DMS114 treated with DMSO at 0.1 percent for 48 hours (cell line): ENCODE measurements around the gene FBXL13.
"Not testable (repeated sequence)": the region's sequence is repeated elsewhere in the genome, so short reads cannot be mapped to it uniquely, and the experiment has no call there.

Source experiments
- DNase-seq: peaks from one replicate; lab custom pipeline; 2025; ENCODE audit not compliant: unreplicated experiment; lab: John Stamatoyannopoulos, UW

FBXL13 gene

DNA sequence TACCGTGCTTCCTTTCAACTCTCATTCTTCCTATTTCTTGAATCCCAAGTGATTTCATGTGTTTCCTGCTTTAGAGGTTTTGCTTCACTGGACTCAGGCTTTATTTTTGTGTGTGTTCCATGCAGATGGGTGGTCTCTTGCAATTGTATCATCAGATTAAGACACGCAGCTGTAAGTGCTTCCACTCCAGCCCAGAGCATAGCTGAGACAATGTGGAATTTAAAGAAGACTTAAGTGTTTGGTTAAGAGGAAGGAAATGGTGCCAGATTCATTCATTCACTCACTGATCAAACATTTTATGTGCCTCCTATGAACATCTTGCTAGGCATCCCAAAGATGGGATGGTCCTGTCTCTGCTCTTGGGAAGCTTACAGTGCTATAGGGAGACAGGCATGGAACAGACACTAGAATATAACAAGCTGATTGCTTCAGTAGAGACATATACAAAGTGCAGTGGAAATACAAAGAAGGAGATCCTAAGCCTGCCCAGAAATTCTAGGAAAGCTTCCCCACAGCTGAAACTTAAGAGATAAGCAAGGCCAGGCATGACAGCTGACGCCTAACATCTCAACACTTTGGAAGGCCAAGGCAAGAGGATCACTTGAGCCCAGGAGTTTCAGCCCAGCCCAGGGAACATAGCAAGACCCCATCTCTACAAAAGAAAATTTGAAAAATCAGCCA is 207.9 kb downstream of the FBXL13 start:
- DNase-seq: no peak

DNA sequence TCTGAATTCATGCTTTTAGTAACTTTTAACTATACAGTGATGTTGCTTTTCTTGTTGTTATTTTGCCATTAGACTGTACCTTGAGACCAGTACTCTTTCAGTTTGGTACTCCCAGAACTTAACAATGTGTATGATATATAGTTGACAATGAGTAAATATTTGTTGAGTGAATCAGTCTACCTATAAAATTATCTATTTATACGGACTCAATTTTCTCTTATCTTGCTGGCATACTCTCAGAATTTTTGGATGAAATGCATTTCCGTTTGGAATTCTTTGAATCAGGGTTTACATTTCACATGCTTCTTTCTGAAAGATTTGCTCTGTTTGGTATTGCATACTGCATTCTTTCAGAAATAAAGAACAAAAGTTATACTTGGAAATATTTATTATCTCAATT is 209.6 kb downstream of the FBXL13 start:
- DNase-seq: no peak

DNA sequence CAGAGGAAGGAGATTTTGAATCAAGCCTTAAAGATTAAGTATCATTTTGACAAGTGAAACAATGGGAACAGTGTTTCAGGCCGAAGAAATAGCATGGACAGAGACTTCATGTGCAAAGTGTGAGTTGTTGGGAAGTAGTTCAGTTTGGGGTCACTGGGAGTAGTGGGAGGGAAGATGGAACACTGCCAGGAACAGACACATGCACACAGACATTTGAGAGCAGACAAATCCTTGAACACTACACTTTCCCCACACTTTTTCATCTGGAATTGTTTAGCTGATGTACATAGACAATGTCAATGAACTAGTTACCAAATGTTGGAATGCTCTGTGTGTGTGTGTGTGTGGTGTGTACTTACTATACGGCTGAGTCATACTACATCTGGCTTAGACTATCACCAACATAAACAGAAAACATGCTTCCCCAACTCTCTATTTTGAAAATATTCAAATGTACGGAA is 214.2 kb downstream of the FBXL13 start:
- DNase-seq: no peak

DNA sequence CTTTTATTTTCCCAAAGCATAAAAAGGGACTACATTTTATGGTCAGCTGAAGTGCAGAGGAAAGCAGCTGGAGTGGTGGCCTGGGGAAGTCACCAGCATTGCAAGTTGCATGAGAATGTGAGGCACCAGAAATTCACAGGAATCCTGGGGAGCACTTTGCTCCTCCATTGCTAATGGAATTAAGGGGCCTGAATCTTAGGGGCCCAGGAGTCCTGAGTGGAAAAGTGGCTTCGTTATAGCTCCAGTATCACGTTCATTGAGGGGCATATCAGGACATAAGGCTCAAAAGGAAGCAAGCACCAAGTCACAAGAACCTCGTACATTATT is 214.8 kb downstream of the FBXL13 start:
- no peak for DNase-seq

DNA sequence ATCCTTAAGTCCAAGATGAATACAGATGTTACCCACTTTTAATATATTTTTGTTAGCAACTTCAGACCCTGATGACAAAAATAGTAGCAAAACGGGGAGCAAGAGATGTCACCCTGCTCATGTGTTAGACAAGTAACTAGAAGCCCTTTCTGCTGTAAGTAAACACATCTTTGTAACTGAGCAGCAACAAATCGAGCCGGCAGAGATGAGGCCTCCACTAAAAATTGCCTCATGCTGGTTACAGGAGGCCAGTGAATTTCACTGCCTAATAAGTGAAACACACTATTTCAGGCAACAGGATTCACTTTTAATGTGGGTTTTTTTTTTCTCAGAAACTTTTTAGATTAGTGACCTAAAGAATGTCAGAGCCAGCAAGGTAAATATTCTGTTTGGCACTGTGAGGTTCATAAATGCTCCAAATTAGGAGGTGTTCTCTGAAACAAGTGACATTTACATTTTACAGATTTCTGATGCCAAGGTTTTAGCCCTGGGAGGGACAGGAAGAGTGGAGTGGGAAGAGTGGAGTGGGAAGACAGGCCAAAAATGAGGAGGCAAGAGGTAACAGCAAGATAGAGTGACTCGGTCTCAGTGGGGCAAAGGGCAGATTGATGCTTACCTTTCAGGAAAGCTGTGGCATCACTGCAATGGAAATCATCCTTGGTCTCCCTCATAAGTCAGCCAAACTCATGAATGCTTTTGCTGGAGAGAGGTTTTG is 215.4 kb downstream of the FBXL13 start:
- no peak for DNase-seq

DNA sequence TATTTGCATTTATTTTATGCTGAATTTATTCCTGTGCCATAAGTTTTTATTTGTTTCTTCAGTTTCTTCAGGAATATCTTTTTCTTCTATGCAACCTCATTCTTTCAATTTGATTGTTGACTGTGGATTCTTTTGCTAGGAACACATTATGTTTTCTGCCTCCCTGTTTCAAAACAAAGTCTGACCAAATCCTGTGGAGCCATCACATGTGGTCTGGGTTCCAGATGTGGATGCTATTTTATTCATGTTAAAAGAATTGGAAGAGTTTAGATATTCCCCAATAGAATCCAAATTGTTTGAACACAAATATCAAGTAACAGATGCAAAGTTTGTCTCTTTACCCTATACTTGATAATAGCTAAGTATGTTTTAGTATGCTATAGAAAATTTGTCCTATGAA is 218.6 kb downstream of the FBXL13 start:
- DNase-seq: no peak

DNA sequence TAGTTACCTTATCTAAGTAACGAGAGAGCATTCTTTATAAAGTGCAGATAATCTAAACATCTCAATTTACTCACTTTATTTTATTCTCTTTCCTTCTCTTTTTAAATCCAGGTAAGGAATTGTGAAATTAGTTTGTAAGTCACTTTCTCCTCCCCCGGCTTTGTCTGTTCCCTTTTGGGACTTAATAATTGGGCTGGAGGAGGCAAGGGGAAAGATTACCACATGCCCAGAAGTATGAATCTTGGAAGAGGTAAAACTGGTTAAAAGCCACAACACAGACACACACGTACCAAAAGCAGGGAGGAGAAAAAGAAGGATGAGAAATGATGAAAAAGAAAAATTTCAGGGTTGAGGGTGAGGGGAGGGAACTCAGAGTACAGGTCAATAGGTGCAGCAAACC is 225.1 kb downstream of the FBXL13 start:
- DNase-seq: no peak

DNA sequence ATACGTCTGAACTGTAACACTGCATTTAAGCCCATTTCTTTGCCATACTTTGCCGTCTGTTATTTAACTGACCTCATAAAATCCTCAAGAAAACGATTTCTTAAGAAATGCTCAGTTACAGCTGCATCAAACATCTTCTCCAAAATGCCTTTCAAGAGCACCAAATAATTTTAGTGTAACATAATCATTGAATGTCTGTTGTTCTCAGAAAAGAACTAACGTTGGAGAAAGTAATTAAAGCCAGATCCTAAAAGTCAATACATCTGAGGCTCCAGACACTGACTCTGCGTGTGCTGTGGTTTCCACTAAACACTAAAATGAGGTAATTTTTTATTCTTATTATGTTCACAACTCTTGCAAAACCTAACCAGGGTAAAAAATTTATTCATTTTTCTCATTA is 225.5 kb downstream of the FBXL13 start:
- no peak for DNase-seq

DNA sequence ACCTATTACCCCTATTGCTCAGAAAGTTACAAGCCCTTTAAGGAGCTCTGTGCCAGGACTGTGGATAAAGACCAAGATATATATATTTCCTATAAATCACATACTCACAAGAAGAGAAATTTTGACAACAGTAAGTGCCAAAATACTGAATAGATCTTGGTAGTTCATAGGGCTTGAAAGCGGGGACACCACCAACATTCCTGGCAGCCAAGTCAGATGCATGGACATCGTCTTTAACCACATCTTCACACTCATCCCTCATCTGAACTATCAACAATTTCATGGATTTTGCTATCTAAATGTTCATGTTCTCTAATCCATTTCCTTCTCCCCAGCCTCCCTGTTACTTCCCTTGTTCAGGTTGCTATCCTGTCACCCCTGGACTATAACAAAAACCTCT is 229.2 kb downstream of the FBXL13 start:
- DNase-seq: no peak

DNA sequence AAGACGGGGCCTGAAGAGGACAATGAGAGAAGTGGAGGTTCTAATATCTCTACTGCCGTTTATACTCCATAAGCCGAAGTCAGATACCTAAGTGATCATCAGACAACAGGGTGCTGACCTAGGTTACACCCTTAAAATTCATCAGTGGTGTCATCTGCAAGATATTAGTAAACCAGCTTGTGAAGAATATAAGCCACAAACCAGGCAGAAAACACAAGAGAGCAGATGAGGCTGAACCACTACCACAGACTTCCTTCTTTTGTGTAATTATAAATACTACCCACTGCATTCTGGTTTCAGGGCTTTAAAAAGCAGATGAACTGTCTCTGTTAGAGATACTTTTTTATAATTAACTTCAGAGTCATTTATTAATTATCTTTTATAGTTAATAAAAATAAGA is 230.7 kb downstream of the FBXL13 start:
- DNase-seq: no peak

DNA sequence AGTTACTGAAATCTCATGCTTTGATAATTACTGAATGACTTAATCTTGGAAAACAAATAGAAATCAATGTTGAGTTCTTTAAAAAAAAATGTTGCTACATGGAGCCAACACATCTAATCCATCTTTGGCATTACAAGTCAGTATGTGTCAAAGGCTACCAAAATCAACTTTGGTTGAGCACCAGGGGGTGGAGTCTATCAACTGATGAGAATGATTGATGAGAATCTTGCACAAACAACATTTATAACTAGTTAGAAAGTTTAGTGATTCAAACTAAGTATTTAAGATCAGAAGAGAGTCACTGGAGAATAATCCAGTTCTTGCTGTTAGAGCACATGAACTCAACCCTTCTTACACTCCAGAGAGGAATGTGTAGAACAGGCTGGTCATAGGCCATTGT is 232.3 kb downstream of the FBXL13 start:
- no peak for DNase-seq

DNA sequence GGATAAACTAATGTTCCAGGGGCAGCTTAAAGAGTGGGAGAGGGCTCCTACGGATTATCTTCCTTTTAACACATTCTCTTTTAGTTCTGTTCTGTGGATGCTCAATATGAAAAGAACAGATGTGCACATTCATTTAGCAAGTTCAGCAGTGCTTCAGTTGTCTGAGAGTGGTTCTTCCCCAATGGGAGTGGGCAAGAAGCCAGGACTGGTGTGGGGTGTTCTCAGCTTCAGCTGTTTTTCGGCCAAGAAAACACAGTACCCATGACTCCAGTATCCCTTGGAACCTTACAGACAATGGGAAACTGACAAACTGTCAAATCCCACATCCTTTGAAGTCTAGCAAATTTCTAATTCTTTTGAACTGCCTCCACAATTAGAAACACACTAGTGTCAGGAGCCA is 233.3 kb downstream of the FBXL13 start:
- DNase-seq: no peak

DNA sequence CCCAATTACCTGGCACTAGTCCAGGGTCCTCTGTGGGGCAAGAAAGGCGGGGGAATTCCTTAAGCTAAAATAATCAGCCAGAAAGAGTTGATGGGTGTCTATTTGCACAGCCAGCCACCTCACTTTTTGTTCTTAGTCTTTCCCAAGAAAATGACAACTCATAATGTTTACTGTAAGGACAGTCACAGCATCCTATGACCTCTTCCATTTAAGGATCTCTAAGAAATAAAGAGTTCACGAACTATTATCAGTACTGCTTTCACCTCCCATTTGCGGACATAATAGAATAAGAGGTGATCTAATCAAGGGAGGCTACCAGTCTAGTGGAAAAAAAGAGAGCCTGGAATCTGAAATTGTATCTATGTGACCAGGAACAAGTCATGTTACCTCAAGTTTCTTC is 234.2 kb downstream of the FBXL13 start:
- no peak for DNase-seq

DNA sequence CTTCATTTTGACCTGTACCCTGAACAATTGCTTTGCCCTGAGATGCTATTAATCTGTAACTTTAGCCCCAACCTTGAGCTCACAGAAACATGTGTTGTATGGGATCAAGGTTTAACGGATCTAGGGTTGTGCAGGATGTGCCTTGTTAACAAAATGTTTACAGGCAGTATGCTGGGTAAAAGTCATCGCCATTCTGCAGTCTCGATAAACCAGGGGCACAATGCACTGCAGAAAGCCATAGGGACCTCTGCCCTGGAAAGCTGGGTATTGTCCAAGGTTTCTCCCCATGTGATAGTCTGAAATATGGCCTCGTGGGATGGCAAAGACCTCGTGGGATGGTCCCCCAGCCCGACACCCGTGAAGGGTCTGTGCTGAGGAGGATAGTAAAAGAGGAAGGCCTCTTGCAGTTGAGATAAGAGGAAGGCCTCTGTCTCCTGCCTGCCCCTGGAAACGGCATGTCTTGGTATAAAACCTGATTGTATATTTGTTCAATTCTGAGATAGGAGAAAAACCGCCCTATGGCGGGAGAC is 236.0 kb downstream of the FBXL13 start:
- not testable (repeated sequence) for DNase-seq

DNA sequence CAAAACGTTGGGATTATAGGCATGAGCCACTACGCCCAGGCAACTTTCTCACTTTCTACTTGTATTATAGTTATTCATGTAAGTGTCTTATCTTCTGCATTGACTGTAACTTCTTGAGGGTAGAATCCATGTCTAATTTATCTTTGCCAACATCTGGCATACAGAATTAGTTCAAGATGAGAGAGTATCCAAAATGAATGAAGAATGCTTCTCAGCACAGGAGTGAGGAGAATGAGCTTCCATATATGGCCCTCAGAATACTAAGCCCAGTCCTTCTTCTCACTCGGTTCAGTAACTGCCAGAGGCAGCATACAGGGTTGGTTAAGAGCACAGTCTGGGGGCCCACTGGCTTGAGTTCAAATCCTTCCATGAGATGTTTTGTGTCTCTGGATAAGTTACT is 236.8 kb downstream of the FBXL13 start:
- DNase-seq: no peak

DNA sequence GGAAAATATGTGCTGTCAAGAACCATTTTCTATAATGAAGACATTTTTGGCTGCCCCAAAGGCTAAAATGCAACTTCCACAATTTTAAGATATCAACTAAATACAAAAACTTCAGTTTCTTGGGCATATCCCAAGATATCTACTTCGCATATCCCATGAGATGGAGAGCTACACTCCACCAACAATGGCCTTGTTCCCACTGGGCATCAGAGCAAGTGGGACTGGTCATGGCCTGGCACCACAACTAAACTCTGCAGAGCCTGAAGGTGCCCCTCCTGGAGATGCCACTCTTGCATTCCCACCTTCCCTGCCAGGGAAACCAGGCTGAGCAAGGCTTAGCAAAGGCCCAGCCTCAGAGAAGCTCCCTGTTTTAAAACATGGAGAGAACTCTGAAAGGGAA is 237.6 kb downstream of the FBXL13 start:
- no peak for DNase-seq

DNA sequence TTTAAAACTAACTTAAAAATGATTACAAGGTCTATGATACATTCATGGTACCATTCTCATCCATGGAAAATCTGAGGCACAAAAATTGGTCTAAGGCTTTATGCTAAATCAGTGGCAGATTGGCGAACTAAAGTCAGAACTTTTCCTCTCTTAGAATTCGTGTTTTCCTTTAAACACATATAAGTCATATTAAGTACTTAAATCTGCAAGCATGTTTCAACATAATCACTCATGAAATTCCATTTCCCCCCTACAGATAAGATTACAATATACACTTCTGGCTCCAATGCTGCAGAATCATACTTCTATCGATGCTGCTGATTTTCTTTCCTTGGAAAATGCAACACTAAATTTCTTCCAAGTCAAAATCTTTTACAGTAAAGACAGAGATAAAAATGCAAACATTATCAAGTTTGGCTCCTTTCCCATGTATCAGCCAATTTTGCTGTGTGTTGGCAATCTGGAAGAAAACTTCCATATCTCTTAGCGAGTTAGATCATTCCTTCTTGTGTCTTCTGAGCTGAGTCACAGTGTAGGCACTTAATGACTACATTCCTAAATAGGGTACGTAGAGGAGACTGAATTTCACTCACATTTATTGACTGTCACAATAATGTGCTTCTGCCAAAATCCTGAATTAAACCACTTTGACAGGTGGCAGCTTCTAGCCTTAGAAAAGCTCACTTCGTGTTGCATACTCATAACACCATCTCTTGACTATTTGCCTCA is 238.2 kb downstream of the FBXL13 start:
- DNase-seq: no peak

DNA sequence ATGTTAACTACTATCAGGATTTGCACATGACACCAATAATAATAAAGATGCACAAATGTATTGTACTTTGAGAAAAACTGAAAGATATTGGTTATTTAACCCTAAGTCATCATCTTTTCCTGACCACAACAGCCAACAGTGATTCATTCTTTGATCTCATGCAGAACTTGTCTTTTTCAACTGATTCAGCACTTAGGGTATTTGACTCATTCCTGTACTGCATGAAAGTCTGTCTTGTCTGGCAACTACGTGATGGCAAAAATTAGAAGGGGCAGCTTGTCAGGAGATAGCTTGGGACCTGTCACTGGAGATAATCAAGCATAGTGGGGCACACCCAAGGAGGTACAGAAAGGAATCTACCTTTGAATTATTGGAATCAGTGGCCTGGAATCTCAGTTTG is 239.6 kb downstream of the FBXL13 start:
- no peak for DNase-seq

DNA sequence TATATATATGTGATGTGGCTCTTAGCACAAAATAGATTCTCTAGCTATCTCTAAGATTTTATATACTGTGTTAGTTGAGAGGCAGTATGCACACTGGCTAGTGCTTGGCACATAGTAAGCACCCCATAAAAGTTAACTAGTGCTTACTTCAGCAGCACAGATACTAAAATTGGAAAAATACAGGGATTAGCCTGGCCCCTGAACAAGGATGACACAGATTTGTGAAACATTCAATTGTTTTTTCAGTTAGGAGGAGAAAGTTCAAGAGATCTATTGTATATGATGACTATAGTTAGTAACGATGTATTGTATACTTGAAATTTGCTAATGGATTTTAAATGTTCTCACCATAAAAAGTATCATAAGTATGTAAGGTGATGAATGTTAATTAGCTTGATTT is 240.1 kb downstream of the FBXL13 start:
- DNase-seq: no peak

DNA sequence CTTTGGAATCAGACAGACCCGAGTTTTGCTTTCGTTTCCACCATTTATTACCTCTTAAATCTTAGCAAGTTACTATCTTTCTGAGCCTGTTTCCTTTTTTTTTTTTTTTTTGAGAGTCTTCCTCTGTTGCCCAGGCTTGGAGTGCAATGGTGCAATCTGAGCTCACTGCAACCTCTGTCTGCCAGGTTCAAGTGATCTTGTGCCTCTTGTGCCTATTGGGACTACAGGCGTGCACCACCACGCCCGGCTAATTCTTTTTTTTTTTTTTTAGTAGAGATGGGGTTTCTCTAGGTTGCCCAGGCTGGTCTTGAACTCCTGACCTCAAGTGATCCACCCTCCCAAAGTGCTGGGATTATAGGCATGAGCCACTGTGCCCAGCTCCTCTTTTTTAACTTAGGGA is 241.3 kb downstream of the FBXL13 start:
- DNase-seq: no peak

DNA sequence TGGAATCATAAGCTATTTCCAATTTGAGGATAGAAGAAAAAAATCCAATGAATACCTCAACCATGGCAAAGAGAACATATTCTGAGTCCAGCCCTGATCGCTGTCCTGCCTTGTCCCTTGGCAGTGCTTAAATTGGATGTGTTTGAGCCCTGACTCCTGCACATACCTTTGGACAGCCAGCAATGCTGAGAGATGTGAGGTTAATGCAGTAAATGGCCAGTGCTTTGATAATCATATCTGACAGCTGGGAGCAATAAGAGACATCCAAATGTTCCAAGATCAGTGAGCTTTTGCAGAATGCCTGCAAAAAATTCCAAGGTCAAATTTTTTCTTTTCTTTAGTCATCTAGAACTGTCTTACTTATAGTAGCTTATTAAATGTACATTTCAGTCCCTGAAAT is 241.9 kb downstream of the FBXL13 start:
- no peak for DNase-seq

DNA sequence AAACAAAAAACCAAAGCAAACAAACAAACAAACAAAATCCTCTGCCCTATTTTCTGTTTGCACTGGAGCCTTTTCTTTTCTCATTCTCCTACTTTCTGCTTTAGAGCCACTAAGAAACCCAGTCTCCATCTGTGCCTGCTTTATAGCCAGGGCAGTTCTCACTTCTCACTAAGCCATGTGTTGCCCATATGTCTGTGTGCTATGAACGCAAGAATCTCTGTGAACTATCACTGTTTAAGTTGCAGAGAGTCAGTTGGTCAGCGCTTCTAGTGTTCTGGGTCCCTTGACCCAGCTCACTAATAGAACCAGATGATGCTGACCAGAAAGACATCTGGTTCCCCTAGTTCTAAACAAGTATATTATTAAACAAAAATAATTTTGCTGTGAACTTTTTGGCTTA is 244.4 kb downstream of the FBXL13 start:
- no peak for DNase-seq
